Vagina (tissue), 2 donors: ENCODE data around the gene NPLOC4.

Experiments used
- CTCF ChIP-seq, 3 experiments: fragments of 450-650 bp in 2 of 3; fragments of 200-600 bp in 1 of 3; sonication (generic) in 1 of 3; IDR thresholded peaks; one replicate each; pipeline ENCODE4 v1.5.1; 2017 to 2019; ENCODE audit warnings: antibody characterized with exemption in 3 of 3, mild to moderate bottlenecking in 2 of 3, moderate library complexity in 2 of 3
- POLR2A ChIP-seq, 2 donors: fragments of 450-650 bp; IDR thresholded peaks; one replicate each; pipeline ENCODE4 v1.6.1; 2017; ENCODE audit warnings: antibody characterized with exemption in 2 of 2, mild to moderate bottlenecking in 2 of 2, moderate library complexity in 2 of 2

DNA sequence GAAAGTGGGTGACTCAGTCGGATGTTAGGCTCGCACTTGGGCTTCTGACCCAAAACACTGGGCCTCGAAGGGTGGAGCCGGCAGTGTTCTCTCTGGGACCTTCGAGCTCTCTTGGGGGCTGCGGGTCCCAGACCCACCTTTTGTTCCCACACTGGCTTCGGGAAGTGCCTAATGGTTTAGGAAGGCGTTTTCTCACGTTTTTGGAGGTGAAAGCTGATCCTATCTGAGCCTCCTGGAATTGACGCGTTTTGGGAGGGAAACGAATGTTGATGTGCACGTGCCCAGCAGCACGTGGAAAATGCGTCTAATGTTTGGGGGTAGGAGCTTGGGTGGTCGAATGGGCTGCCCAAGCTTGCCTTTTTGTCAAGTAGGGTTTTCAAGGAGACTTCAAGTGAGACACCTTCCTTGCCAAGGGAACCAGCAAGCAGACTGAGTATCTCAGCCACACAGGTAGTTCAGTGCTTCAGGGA is 47.6 kb upstream of the NPLOC4 start:
- TF ChIP-seq CTCF (IDR thresholded peaks at IDR 0.05) (no peak), POLR2A (IDR thresholded peaks at IDR 0.05) (no peak)
